Activated naive CD8-positive, alpha-beta T cell treated with anti-CD3 and anti-CD28 coated beads, Interleukin-2, amount 10 ng/mL, durations not matched to agents 7 days and 5 days (primary cell): Measurements from ENCODE around the gene NBR1. TPM values are rescaled to one million over a fixed set of nuclear protein-coding genes. Genes with fewer than 3 reads are reported as not detected.
"Not testable (repeated sequence)": the region's sequence is repeated elsewhere in the genome, so short reads cannot be mapped to it uniquely, and the experiment has no call there.

Experiments
- ATAC-seq: fragments of 150-1000 bp; cut with Tn5 transposase; one replicate; pipeline ENCODE4 v1.10.0; 2021; ENCODE audit warnings: low read depth, moderate library complexity
- POLR2A ChIA-PET: fragments of 350-600 bp; sonication (Branson Sonifier 250); formaldehyde crosslinking; loops from one replicate; lab custom pipeline; 2021; ENCODE audit warnings: antibody characterized with exemption; lab: Charles Lee
- DNase-seq: peaks from one replicate; pipeline ENCODE4 v3.0.0; 2021
- H3K27ac Mint-ChIP-seq: one replicate; pipeline ENCODE4 v1.8.0; 2022; ENCODE audit warnings: mild to moderate bottlenecking, mixed read lengths
- H3K27me3 Mint-ChIP-seq: one replicate; pipeline ENCODE4 v1.8.0; 2022; ENCODE audit warnings: mild to moderate bottlenecking, moderate library complexity, mixed read lengths
- H3K36me3 Mint-ChIP-seq: one replicate; pipeline ENCODE4 v1.8.0; 2021; ENCODE audit warnings: mild to moderate bottlenecking, mixed read lengths
- H3K4me1 Mint-ChIP-seq: one replicate; pipeline ENCODE4 v1.8.0; 2021; ENCODE audit warnings: mixed read lengths
- H3K4me3 Mint-ChIP-seq: one replicate; pipeline ENCODE4 v1.8.0; 2022; ENCODE audit warnings: mild to moderate bottlenecking, moderate library complexity, mixed read lengths
- H3K9me3 Mint-ChIP-seq: one replicate; pipeline ENCODE4 v1.8.0; 2021; ENCODE audit warnings: mixed read lengths
- total RNA-seq, 2 experiments: library from RNA; stranded (reverse); gene quantifications; one replicate each; pipeline ENCODE4 v1.2.3, GENCODE V29; 2021

NBR1 gene
- total RNA-seq, 2 experiments from 2014 or later = 60.5 to 67.4 TPM

- not testable (repeated sequence) for DNase-seq
- POLR2A ChIA-PET = interaction anchor here (0.6 to 0.7 kb wide), 3 partner anchors 71 to 1922 kb away, joined by 3 read pairs; partner anchors contain the start of gene NMT1
These were observed 32.5 kb upstream of the NBR1 start for GRCh38 chr17:43138531-43138930.

GRCh38 chr17:43140396-43141332 lies 30.4 kb upstream of the NBR1 start:
- no peak overlapping the region for H3K27ac Mint-ChIP-seq
- ATAC-seq = no peak
- no peaks in the 10 kb centered on the region for H3K9me3 Mint-ChIP-seq
- no peaks in the 10 kb centered on the region for H3K27me3 Mint-ChIP-seq
- H3K4me3 Mint-ChIP-seq = no peak overlapping the region
- no peak for DNase-seq
- H3K4me1 Mint-ChIP-seq = peaks cover 10% of the 10 kb centered on the region
- POLR2A ChIA-PET = interaction anchor here (0.5 to 2.2 kb wide), 2 partner anchors 15 to 176 kb away, joined by 4 to 5 read pairs; partner anchors contain the start of gene BRCA1
- H3K36me3 Mint-ChIP-seq = peaks cover 8% of the 10 kb centered on the region

More at GRCh38 chr17:43138531-43138930, 32.5 kb upstream of the NBR1 start:
- not testable (repeated sequence) for ATAC-seq, H3K9me3 Mint-ChIP-seq, H3K27ac Mint-ChIP-seq, H3K4me3 Mint-ChIP-seq, H3K27me3 Mint-ChIP-seq
- H3K4me1 Mint-ChIP-seq = peaks cover 10% of the 10 kb centered on the region
- peaks cover 13% of the 10 kb centered on the region for H3K36me3 Mint-ChIP-seq

GRCh38 chr17:43142153-43142552 lies 28.9 kb upstream of the NBR1 start:
- Mint-ChIP-seq H3K36me3 (peaks cover 5% of the 10 kb centered on the region), H3K27ac (no peak overlapping the region), H3K4me1 (peaks cover 1% of the 10 kb centered on the region), H3K4me3 (no peak overlapping the region), H3K27me3 (no peaks in the 10 kb centered on the region), H3K9me3 (no peaks in the 10 kb centered on the region)
- POLR2A ChIA-PET = interaction anchor here (2.2 kb wide), 1 partner anchor 17 kb away, joined by 5 read pairs; the partner anchor contains the start of gene BRCA1
- DNase-seq (no peak), ATAC-seq (no peak)

- ATAC-seq (no peak), DNase-seq (no peak)
- Mint-ChIP-seq H3K27me3 (no peaks in the 10 kb centered on the region), H3K4me1 (peaks cover 1% of the 10 kb centered on the region), H3K27ac (no peak overlapping the region), H3K4me3 (no peak overlapping the region), H3K9me3 (no peaks in the 10 kb centered on the region), H3K36me3 (peaks cover 5% of the 10 kb centered on the region)
- POLR2A ChIA-PET = no interaction called here
These were observed 27.8 kb upstream of the NBR1 start for GRCh38 chr17:43143201-43143600.

- Mint-ChIP-seq H3K36me3 (peaks cover 8% of the 10 kb centered on the region), H3K27ac (no peak overlapping the region), H3K4me3 (no peak overlapping the region), H3K27me3 (no peaks in the 10 kb centered on the region), H3K4me1 (no peaks in the 10 kb centered on the region), H3K9me3 (no peaks in the 10 kb centered on the region)
- POLR2A ChIA-PET = interaction anchor here (0.6 to 0.7 kb wide), 2 partner anchors 53 to 898 kb away, joined by 3 read pairs; no protein-coding TSS in a partner anchor
- ATAC-seq (no peak), DNase-seq (no peak)
These were observed 24.4 kb upstream of the NBR1 start for GRCh38 chr17:43146649-43147048.

- H3K9me3 Mint-ChIP-seq = peaks cover 4% of the 10 kb centered on the region
- ATAC-seq (no peak), DNase-seq (no peak)
- peaks cover 13% of the 10 kb centered on the region for H3K36me3 Mint-ChIP-seq
- POLR2A ChIA-PET = no interaction called here
- no peak overlapping the region for H3K4me3 Mint-ChIP-seq
- H3K27me3 Mint-ChIP-seq = no peaks in the 10 kb centered on the region
- H3K4me1 Mint-ChIP-seq = no peaks in the 10 kb centered on the region
- H3K27ac Mint-ChIP-seq = no peak overlapping the region
These were observed 19.0 kb upstream of the NBR1 start for GRCh38 chr17:43151880-43152456.

GRCh38 chr17:43153197-43153835 lies 17.7 kb upstream of the NBR1 start:
- DNase-seq, H3K4me3 Mint-ChIP-seq, ATAC-seq, H3K27ac Mint-ChIP-seq, H3K4me1 Mint-ChIP-seq, POLR2A ChIA-PET, H3K9me3 Mint-ChIP-seq, H3K27me3 Mint-ChIP-seq: not testable (repeated sequence)
- peaks cover 14% of the 10 kb centered on the region for H3K36me3 Mint-ChIP-seq

- DNase-seq = no peak
- Mint-ChIP-seq H3K36me3 (peaks cover 10% of the 10 kb centered on the region), H3K27ac (no peak overlapping the region), H3K27me3 (no peaks in the 10 kb centered on the region), H3K4me3 (no peak overlapping the region), H3K9me3 (peaks cover 4% of the 10 kb centered on the region), H3K4me1 (no peaks in the 10 kb centered on the region)
- POLR2A ChIA-PET = no interaction called here
- no peak for ATAC-seq
These were observed 15.3 kb upstream of the NBR1 start for GRCh38 chr17:43155666-43156065.

GRCh38 chr17:43159232-43159631 lies 11.8 kb upstream of the NBR1 start:
- POLR2A ChIA-PET, ATAC-seq, H3K9me3 Mint-ChIP-seq, H3K4me1 Mint-ChIP-seq, H3K27me3 Mint-ChIP-seq, H3K4me3 Mint-ChIP-seq, DNase-seq, H3K36me3 Mint-ChIP-seq, H3K27ac Mint-ChIP-seq: not testable (repeated sequence)

GRCh38 chr17:43159957-43160356 lies 11.1 kb upstream of the NBR1 start:
- POLR2A ChIA-PET, ATAC-seq, H3K27me3 Mint-ChIP-seq, DNase-seq, H3K4me3 Mint-ChIP-seq, H3K36me3 Mint-ChIP-seq, H3K4me1 Mint-ChIP-seq, H3K27ac Mint-ChIP-seq, H3K9me3 Mint-ChIP-seq: not testable (repeated sequence)

- H3K27ac Mint-ChIP-seq, ATAC-seq, DNase-seq, H3K4me3 Mint-ChIP-seq, H3K9me3 Mint-ChIP-seq, H3K36me3 Mint-ChIP-seq, H3K27me3 Mint-ChIP-seq, POLR2A ChIA-PET: not testable (repeated sequence)
- H3K4me1 Mint-ChIP-seq = peaks cover 12% of the 10 kb centered on the region
These were observed 5.0 kb upstream of the NBR1 start for GRCh38 chr17:43165971-43166370.

GRCh38 chr17:43169561-43170139 lies 1.4 kb upstream of the NBR1 start:
- POLR2A ChIA-PET = interaction anchor here (0.6 to 3.3 kb wide), 10 partner anchors 41 to 1213 kb away, joined by 3 to 25 read pairs (median 4); partner anchors contain the start of genes BRCA1 and VAT1
- H3K27ac Mint-ChIP-seq = no peak overlapping the region
- H3K9me3 Mint-ChIP-seq = no peaks in the 10 kb centered on the region
- H3K4me1 Mint-ChIP-seq = peaks cover 21% of the 10 kb centered on the region
- no peaks in the 10 kb centered on the region for H3K27me3 Mint-ChIP-seq
- ATAC-seq (peak; percentile 20), DNase-seq (peak; percentile 38)
- H3K4me3 Mint-ChIP-seq = no peak overlapping the region
- peaks cover 7% of the 10 kb centered on the region for H3K36me3 Mint-ChIP-seq
